Endothelial cell of umbilical vein (primary cell): Measurements from ENCODE around the gene CHMP1A. TPM values are rescaled to one million over a fixed set of nuclear protein-coding genes. Genes with fewer than 3 reads are reported as not detected.

ENCODE experiments used
- BruUV-seq: library from RNA; stranded (reverse); fragments of 400-500 nt; replicated peaks from 2 replicates; lab custom pipeline; 2021; lab: Mats Ljungman, UMichigan
- CTCF ChIA-PET: fragments of 300-600, 350-600 bp; sonication (Branson Sonifier 250); formaldehyde crosslinking; loops from one replicate; lab custom pipeline; 2021; ENCODE audit warnings: antibody characterized with exemption, inconsistent platforms; lab: Charles Lee
- POLR2A ChIA-PET: fragments of 300-600, 350-600 bp; sonication (Branson Sonifier 250); formaldehyde crosslinking; loops from one replicate; lab custom pipeline; 2021; ENCODE audit warnings: antibody characterized with exemption, inconsistent platforms; lab: Charles Lee
- DNase-seq: peaks from one replicate; pipeline ENCODE4 v3.0.0-alpha.2; 2011; ENCODE audit warnings: low read depth, low spot score
- FAIRE-seq: peaks from 2 replicates; lab custom pipeline; 2011; peaks lifted over from hg19 to GRCh38; lab: Jason Lieb, UNC
- H2AFZ ChIP-seq: 2 replicates; pipeline ENCODE4 v1.6.0; 2012; ENCODE audit warnings: low read depth, low read length, control low read depth, inconsistent platforms
- H3K27ac ChIP-seq: 2 replicates; pipeline ENCODE4 v1.5.1; 2011; ENCODE audit warnings: low read depth, mild to moderate bottlenecking, control low read depth, low read length, moderate library complexity; ENCODE audit not compliant: insufficient read depth
- H3K27me3 ChIP-seq, 2 experiments: 2 replicates each; pipeline versions ENCODE4 v1.6.0 to v1.6.1; 2011; ENCODE audit warnings: low read length in 2 of 2, mixed read lengths in 1 of 2; ENCODE audit not compliant: control insufficient read depth in 2 of 2, insufficient read depth in 2 of 2
- H3K36me3 ChIP-seq, 2 experiments: 2 replicates in 1 of 2; 3 replicates in 1 of 2; pipeline ENCODE4 v1.5.1; 2011; ENCODE audit warnings: low read length in 2 of 2, mild to moderate bottlenecking in 1 of 2, moderate library complexity in 1 of 2; ENCODE audit not compliant: control insufficient read depth in 2 of 2, insufficient read depth in 2 of 2; ENCODE audit errors: extremely low read depth in 1 of 2
- H3K4me1 ChIP-seq: 3 replicates; pipeline ENCODE4 v1.5.1; 2011; ENCODE audit warnings: mild to moderate bottlenecking, low read length; ENCODE audit not compliant: control insufficient read depth, insufficient read depth; ENCODE audit errors: extremely low read depth
- H3K4me2 ChIP-seq: 2 replicates; pipeline ENCODE4 v1.6.1; 2011; ENCODE audit warnings: low read length, control low read depth, mixed read lengths; ENCODE audit not compliant: insufficient read depth
- H3K4me3 ChIP-seq, 3 experiments: fragments of 200-600 bp in 1 of 3; sonication (generic), shearing (Covaris generic) in 1 of 3; replicated peaks in 1 of 3; 2 replicates each; pipeline ENCODE4 v1.5.1; 2011 to 2016; ENCODE audit warnings: control low read depth in 3 of 3, low read length in 3 of 3, mild to moderate bottlenecking in 2 of 3, inconsistent platforms in 1 of 3, low read depth in 1 of 3, moderate library complexity in 1 of 3; ENCODE audit not compliant: insufficient read depth in 1 of 3
- H3K79me2 ChIP-seq: 2 replicates; pipeline ENCODE4 v1.6.0; 2012; ENCODE audit warnings: low read length, inconsistent platforms; ENCODE audit not compliant: control insufficient read depth, insufficient read depth
- H3K9ac ChIP-seq: replicated peaks from 2 replicates; pipeline ENCODE3; 2011; ENCODE audit warnings: low read length, control low read depth; ENCODE audit not compliant: insufficient read depth; ENCODE audit errors: extremely low read depth
- H3K9me1 ChIP-seq: replicated peaks from 3 replicates; pipeline ENCODE4 v1.6.0; 2011; ENCODE audit warnings: mild to moderate bottlenecking, low read length; ENCODE audit not compliant: control insufficient read depth, insufficient read depth; ENCODE audit errors: extremely low read depth
- H3K9me3 ChIP-seq: replicated peaks from 2 replicates; pipeline ENCODE4 v1.5.1; 2012; ENCODE audit warnings: low read length, inconsistent platforms; ENCODE audit not compliant: control insufficient read depth, insufficient read depth
- H4K20me1 ChIP-seq: replicated peaks from 2 replicates; pipeline ENCODE3; 2011; ENCODE audit warnings: mild to moderate bottlenecking, low read length; ENCODE audit not compliant: control insufficient read depth, insufficient read depth; ENCODE audit errors: extremely low read depth
- EZH2 ChIP-seq: IDR thresholded peaks from 2 replicates; pipeline ENCODE4 v1.6.1; 2012; ENCODE audit warnings: borderline replicate concordance, low read depth, mild to moderate bottlenecking, moderate library complexity, low read length, inconsistent platforms; ENCODE audit not compliant: severe bottlenecking
- FOS ChIP-seq: IDR thresholded peaks from 2 replicates; pipeline ENCODE4 v1.6.1; 2011; ENCODE audit warnings: mild to moderate bottlenecking, low read length, moderate library complexity, borderline replicate concordance; ENCODE audit not compliant: insufficient read depth
- GATA2 ChIP-seq: IDR thresholded peaks from 2 replicates; pipeline ENCODE4 v1.7.0; 2011; ENCODE audit warnings: low read depth, mild to moderate bottlenecking, moderate library complexity, mixed read lengths, low read length; ENCODE audit not compliant: insufficient read length, insufficient read depth
- JUN ChIP-seq: IDR thresholded peaks from 2 replicates; pipeline ENCODE4 v1.6.1; 2011; ENCODE audit warnings: borderline replicate concordance, low read depth; ENCODE audit not compliant: insufficient read length, insufficient read depth
- MAX ChIP-seq: IDR thresholded peaks from 2 replicates; pipeline ENCODE4 v1.6.1; 2011; ENCODE audit not compliant: insufficient read depth, insufficient read length
- MYC ChIP-seq: IDR thresholded peaks from one replicate; pipeline ENCODE4 v1.6.1; 2011; ENCODE audit warnings: mild to moderate bottlenecking, low read depth, low read length
- POLR2A ChIP-seq: IDR thresholded peaks from 2 replicates; pipeline ENCODE4 v1.6.1; 2012; ENCODE audit warnings: low read depth, mild to moderate bottlenecking, control low read depth, low read length
- POLR2AphosphoS5 ChIP-seq: IDR thresholded peaks from 2 replicates; pipeline ENCODE4 v1.6.1; 2012; ENCODE audit warnings: low read depth, mild to moderate bottlenecking, control low read depth, low read length, moderate library complexity; ENCODE audit not compliant: insufficient read depth
- dilution Hi-C: fragments of 300-500 bp; cut with MboI; formaldehyde crosslinking; loops from one replicate; pipeline ENCODE4 v1.15.0; 2019; ENCODE audit warnings: low sequenced_read_pairs; ENCODE audit not compliant: extremely low pct_ligation_motif_present
- intact Hi-C: fragments of 100-400 bp; cut with micrococcal nuclease; formaldehyde crosslinking; loops from one replicate; pipeline ENCODE4 v1.10.0; 2022
- polyA plus RNA-seq, 4 experiments: library from polyadenylated mRNA; depleted of rRNA in 3 of 4; stranded (reverse) in 3 of 4; unstranded in 1 of 4; fragments of >200 nt; gene quantifications; 2 replicates each; pipeline versions ENCODE4 v1.2.1 to v1.2.3, GENCODE V29; 2011 to 2012; ENCODE audit warnings: missing spikeins in 1 of 4
- total RNA-seq: library from RNA; stranded (reverse); gene quantifications from 2 replicates; pipeline ENCODE4 v1.2.3, GENCODE V29; 2021
- TF ChIP-seq, protein P1 (sequence below), 2 donors: IDR thresholded peaks; 1 replicate in 1 of 2; 2 replicates in 1 of 2; pipeline ENCODE4 v1.5.1; 2011; ENCODE audit warnings: low read length in 2 of 2, mild to moderate bottlenecking in 2 of 2, moderate library complexity in 2 of 2, control low read depth in 1 of 2, inconsistent platforms in 1 of 2, low read depth in 1 of 2; ENCODE audit not compliant: insufficient read depth in 1 of 2; ENCODE audit errors: extremely low read depth in 1 of 2

CHMP1A gene
- total and polyA plus RNA-seq, 2 donors (not counting 3 experiments of a cell fraction or from before 2014, with no cell fraction given) = 83.9 to 101 TPM

DNA sequence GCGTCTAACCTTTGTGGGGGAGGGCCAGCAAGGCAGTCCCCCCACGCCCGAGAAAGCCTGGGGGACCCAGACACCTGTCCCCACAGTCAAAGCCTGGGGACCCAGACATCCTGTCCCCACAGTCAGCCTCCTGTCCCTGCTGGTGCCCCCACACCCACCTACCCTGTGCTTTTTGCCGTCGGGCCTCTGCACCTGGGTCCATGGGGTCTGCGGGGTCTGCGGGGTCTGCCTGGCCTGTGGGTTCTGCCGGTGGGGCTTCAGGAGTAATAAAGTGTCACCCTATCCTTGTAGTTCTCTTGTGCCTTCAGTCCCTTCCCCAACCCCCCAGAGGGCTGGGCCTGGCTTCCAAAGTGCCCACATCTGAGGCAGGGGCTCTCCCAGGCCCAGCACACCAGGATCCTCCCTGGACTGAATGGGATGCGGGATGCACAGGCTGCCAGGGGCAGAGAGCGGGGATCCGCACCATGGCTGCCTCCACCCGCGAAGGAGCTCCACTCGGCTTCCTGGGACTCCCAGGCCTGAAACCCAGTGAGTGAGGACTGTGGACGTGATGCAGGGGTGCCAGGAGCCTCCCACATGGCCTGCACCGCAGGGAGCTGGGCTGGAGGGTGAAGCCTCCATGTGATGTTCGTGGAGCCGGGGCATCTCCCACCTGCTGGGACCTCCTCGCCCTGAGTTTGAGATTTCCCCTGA is 60.4 kb downstream of the CHMP1A start:
- H3K9me1 ChIP-seq = no peaks in the 10 kb centered on the region
- no peak overlapping the region for H3K9ac ChIP-seq
- CTCF ChIA-PET = interaction anchor here (1.5 kb wide), 1 partner anchor 18 kb away, joined by 6 read pairs; no protein-coding TSS in a partner anchor
- H2AFZ ChIP-seq = no peak overlapping the region
- H3K4me2 ChIP-seq = no peak overlapping the region
- FAIRE-seq (no peak), DNase-seq (no peak)
- H3K27me3 ChIP-seq = no peaks in the 10 kb centered on the region
- H4K20me1 ChIP-seq = no peaks in the 10 kb centered on the region
- no peaks in the 10 kb centered on the region for H3K79me2 ChIP-seq
- TF ChIP-seq POLR2AphosphoS5 (no peak), JUN (no peak), MYC (no peak), MAX (no peak), FOS (no peak), GATA2 (no peak), EZH2 (no peak), POLR2A (no peak)
- TF ChIP-seq, protein P1, sequence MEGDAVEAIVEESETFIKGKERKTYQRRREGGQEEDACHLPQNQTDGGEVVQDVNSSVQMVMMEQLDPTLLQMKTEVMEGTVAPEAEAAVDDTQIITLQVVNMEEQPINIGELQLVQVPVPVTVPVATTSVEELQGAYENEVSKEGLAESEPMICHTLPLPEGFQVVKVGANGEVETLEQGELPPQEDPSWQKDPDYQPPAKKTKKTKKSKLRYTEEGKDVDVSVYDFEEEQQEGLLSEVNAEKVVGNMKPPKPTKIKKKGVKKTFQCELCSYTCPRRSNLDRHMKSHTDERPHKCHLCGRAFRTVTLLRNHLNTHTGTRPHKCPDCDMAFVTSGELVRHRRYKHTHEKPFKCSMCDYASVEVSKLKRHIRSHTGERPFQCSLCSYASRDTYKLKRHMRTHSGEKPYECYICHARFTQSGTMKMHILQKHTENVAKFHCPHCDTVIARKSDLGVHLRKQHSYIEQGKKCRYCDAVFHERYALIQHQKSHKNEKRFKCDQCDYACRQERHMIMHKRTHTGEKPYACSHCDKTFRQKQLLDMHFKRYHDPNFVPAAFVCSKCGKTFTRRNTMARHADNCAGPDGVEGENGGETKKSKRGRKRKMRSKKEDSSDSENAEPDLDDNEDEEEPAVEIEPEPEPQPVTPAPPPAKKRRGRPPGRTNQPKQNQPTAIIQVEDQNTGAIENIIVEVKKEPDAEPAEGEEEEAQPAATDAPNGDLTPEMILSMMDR (IDR thresholded peaks at IDR 0.05; ENCODE audit: extremely low read depth in 1 of 2, insufficient read depth in 1 of 2, low read depth in 1 of 2, low read length in 2 of 2) = no peak
- BruUV-seq = no TSS peak
- intact Hi-C loops (no loop called here), dilution Hi-C loops (no loop called here)
- no peak overlapping the region for H3K27ac ChIP-seq
- peaks cover 3% of the 10 kb centered on the region for H3K4me1 ChIP-seq
- POLR2A ChIA-PET = no interaction called here
- H3K4me3 ChIP-seq = no peak overlapping the region
- no peaks in the 10 kb centered on the region for H3K9me3 ChIP-seq
- no peaks in the 10 kb centered on the region for H3K36me3 ChIP-seq
